Activated CD8-positive, alpha-beta memory T cell treated with anti-CD3 and anti-CD28 coated beads for 24 hours (primary cell): ENCODE measurements around the gene TRPV5.
A peak's percentile ranks its signal among the peaks of the same experiment; 100 is the strongest.

Experiments
- DNase-seq: peaks from one replicate; pipeline ENCODE4 v3.0.0-alpha.2; 2020

Gene TRPV5

GRCh38 chr7:142868986-142869415 is 64.5 kb downstream of the TRPV5 start:
- no peak for DNase-seq

GRCh38 chr7:142868188-142868985 is 65.2 kb downstream of the TRPV5 start:
- peak; percentile 47 for DNase-seq

GRCh38 chr7:142867398-142868187 is 66.0 kb downstream of the TRPV5 start:
- DNase-seq, result no peak

GRCh38 chr7:142867097-142867378 is 66.5 kb downstream of the TRPV5 start:
- no peak for DNase-seq

GRCh38 chr7:142866361-142867096 is 67.0 kb downstream of the TRPV5 start:
- DNase-seq, result no peak

- DNase-seq, result no peak
Measured at GRCh38 chr7:142865766-142866165, 67.8 kb downstream of the TRPV5 start.

- no peak for DNase-seq
Measured at GRCh38 chr7:142864980-142865747, 68.4 kb downstream of the TRPV5 start.

- DNase-seq, result no peak
Measured at GRCh38 chr7:142863891-142864685, 69.5 kb downstream of the TRPV5 start.

GRCh38 chr7:142862786-142863400 is 70.7 kb downstream of the TRPV5 start:
- no peak for DNase-seq

GRCh38 chr7:142862351-142862750 is 71.2 kb downstream of the TRPV5 start:
- no peak for DNase-seq

GRCh38 chr7:142860968-142861367 is 72.6 kb downstream of the TRPV5 start:
- no peak for DNase-seq

- DNase-seq, result no peak
Measured at GRCh38 chr7:142859829-142860228, 73.7 kb downstream of the TRPV5 start.

GRCh38 chr7:142859411-142859810 is 74.1 kb downstream of the TRPV5 start:
- no peak for DNase-seq
